ENCODE measurements around the gene SCLY.

The SCLY gene

DNA sequence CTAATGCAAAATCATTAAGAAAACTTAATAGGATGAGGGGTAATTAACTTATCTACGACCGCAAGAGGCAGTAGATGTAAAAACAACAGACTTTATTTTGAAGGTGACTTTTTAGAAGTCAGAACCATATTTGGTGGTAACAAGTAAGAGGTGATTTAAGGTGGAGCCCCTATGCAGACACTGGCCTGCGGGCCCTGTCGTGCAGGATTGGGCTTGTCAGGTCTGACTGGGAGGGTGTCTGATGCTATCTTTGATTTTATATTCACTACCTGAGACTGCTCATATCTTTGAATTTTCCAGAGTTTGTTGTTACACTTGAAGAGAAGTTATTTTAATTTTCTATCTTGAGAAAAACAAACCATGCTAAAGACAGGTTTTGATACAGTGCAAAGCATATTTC is 29.1 kb upstream of the SCLY start:
- TF ChIP-seq CEBPB (IDR thresholded peaks at IDR 0.05) (no peak), TEAD4 (IDR thresholded peaks at IDR 0.05) (no peak), EP300 (IDR thresholded peaks at IDR 0.05; ENCODE audit: borderline replicate concordance) (no peak), ZBTB7A (IDR thresholded peaks at IDR 0.05; ENCODE audit: low read depth) (no peak), FOXM1 (IDR thresholded peaks at IDR 0.05; ENCODE audit: borderline replicate concordance, low read depth) (no peak), YY1 (IDR thresholded peaks at IDR 0.05; ENCODE audit: low read depth) (no peak), TCF12 (IDR thresholded peaks at IDR 0.05; ENCODE audit: low read depth) (no peak), CREB1 (IDR thresholded peaks at IDR 0.05; ENCODE audit: low read depth) (no peak), TAF1 (IDR thresholded peaks at IDR 0.05; ENCODE audit: low read depth) (no peak), EGR1 (IDR thresholded peaks at IDR 0.05) (no peak), NFIC (IDR thresholded peaks at IDR 0.05) (no peak), RAD21 (IDR thresholded peaks at IDR 0.05; ENCODE audit: low read depth) (no peak)
- TF ChIP-seq, protein P1, sequence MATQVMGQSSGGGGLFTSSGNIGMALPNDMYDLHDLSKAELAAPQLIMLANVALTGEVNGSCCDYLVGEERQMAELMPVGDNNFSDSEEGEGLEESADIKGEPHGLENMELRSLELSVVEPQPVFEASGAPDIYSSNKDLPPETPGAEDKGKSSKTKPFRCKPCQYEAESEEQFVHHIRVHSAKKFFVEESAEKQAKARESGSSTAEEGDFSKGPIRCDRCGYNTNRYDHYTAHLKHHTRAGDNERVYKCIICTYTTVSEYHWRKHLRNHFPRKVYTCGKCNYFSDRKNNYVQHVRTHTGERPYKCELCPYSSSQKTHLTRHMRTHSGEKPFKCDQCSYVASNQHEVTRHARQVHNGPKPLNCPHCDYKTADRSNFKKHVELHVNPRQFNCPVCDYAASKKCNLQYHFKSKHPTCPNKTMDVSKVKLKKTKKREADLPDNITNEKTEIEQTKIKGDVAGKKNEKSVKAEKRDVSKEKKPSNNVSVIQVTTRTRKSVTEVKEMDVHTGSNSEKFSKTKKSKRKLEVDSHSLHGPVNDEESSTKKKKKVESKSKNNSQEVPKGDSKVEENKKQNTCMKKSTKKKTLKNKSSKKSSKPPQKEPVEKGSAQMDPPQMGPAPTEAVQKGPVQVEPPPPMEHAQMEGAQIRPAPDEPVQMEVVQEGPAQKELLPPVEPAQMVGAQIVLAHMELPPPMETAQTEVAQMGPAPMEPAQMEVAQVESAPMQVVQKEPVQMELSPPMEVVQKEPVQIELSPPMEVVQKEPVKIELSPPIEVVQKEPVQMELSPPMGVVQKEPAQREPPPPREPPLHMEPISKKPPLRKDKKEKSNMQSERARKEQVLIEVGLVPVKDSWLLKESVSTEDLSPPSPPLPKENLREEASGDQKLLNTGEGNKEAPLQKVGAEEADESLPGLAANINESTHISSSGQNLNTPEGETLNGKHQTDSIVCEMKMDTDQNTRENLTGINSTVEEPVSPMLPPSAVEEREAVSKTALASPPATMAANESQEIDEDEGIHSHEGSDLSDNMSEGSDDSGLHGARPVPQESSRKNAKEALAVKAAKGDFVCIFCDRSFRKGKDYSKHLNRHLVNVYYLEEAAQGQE (IDR thresholded peaks at IDR 0.05; ENCODE audit: low read depth) = no peak
- TF ChIP-seq, protein P2, sequence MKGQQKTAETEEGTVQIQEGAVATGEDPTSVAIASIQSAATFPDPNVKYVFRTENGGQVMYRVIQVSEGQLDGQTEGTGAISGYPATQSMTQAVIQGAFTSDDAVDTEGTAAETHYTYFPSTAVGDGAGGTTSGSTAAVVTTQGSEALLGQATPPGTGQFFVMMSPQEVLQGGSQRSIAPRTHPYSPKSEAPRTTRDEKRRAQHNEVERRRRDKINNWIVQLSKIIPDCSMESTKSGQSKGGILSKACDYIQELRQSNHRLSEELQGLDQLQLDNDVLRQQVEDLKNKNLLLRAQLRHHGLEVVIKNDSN (IDR thresholded peaks at IDR 0.05) = no peak
- TF ChIP-seq, protein P3, sequence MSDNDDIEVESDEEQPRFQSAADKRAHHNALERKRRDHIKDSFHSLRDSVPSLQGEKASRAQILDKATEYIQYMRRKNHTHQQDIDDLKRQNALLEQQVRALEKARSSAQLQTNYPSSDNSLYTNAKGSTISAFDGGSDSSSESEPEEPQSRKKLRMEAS (IDR thresholded peaks at IDR 0.05) = no peak

DNA sequence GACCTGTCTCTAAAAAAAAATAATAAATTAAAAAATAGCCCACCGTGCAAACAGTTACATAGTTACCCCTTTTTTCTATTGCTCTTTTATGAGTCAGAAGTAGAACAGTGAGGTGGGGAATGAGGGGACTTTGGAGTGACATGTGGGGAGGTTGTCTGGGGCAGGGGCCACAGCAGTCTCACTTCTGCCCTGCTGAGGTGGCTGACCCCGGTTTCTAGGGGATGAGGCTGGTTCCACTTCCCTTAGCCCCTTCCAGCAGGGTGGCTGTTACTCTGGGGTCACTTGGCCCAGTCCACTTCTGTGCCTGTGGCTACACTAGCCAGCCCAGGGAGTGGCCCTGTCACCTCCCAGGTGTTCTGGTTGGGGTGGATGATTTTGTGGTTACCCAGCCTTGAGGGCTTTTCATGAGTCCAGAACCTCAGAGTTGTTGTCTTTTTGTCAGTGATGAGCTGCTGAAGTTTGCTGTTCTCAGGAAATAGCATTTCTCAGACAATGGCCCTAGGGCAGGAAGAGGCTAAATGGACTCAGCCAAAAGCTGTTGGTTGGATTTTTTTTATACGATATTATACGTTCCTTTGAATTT is 28.0 kb upstream of the SCLY start:
- TF ChIP-seq RAD21 (IDR thresholded peaks at IDR 0.05; ENCODE audit: low read depth) = no peak
- TF ChIP-seq ZBTB7A (IDR thresholded peaks at IDR 0.05; ENCODE audit: low read depth) = no peak
- TF ChIP-seq CEBPB (IDR thresholded peaks at IDR 0.05) = no peak
- TF ChIP-seq, protein P2 (IDR thresholded peaks at IDR 0.05) = no peak
- TF ChIP-seq, protein P3 (IDR thresholded peaks at IDR 0.05) = no peak
- no peak for TF ChIP-seq EGR1 (IDR thresholded peaks at IDR 0.05)
- TF ChIP-seq, protein P1 (IDR thresholded peaks at IDR 0.05; ENCODE audit: low read depth) = no peak
- no peak for TF ChIP-seq YY1 (IDR thresholded peaks at IDR 0.05; ENCODE audit: low read depth)
- no peak for TF ChIP-seq TAF1 (IDR thresholded peaks at IDR 0.05; ENCODE audit: low read depth)
- TF ChIP-seq FOXM1 (IDR thresholded peaks at IDR 0.05; ENCODE audit: borderline replicate concordance, low read depth) = no peak
- TF ChIP-seq TEAD4 (IDR thresholded peaks at IDR 0.05) = no peak
- TF ChIP-seq CREB1 (IDR thresholded peaks at IDR 0.05; ENCODE audit: low read depth) = no peak
- no peak for TF ChIP-seq NFIC (IDR thresholded peaks at IDR 0.05)

DNA sequence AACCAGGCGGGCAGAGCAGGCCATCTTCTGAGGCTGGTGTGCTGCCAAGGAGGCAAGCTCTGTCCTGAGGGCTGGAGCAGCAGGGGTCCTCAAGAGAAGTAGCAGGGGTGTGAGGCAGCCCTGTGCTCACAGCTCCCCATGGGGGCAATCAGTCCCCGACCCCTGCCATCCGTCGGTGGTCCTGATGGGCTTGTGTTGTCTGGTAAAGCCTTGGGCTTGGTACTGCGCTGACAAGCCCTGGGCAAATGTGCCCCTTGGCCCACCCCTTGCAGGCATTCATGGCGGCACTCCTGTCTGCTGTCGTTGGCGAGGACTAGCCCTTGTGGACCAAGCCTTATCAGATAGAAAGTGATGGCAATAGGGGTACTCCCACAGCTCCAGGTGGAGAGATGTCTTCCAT is 22.6 kb upstream of the SCLY start:
- no peak for TF ChIP-seq TCF12 (IDR thresholded peaks at IDR 0.05; ENCODE audit: low read depth)
- TF ChIP-seq TAF1 (IDR thresholded peaks at IDR 0.05; ENCODE audit: low read depth) = no peak
- no peak for TF ChIP-seq ZBTB7A (IDR thresholded peaks at IDR 0.05; ENCODE audit: low read depth)
- TF ChIP-seq TEAD4 (IDR thresholded peaks at IDR 0.05) = no peak
- TF ChIP-seq RAD21 (IDR thresholded peaks at IDR 0.05; ENCODE audit: low read depth) = no peak
- TF ChIP-seq CREB1 (IDR thresholded peaks at IDR 0.05; ENCODE audit: low read depth) = no peak
- TF ChIP-seq FOXM1 (IDR thresholded peaks at IDR 0.05; ENCODE audit: borderline replicate concordance, low read depth) = no peak
- TF ChIP-seq, protein P1 (IDR thresholded peaks at IDR 0.05; ENCODE audit: low read depth) = no peak
- no peak for TF ChIP-seq EGR1 (IDR thresholded peaks at IDR 0.05)
- TF ChIP-seq CEBPB (IDR thresholded peaks at IDR 0.05) = no peak
- TF ChIP-seq EP300 (IDR thresholded peaks at IDR 0.05; ENCODE audit: borderline replicate concordance) = no peak
- TF ChIP-seq, protein P3 (IDR thresholded peaks at IDR 0.05) = no peak
- TF ChIP-seq NFIC (IDR thresholded peaks at IDR 0.05) = no peak
- TF ChIP-seq, protein P2 (IDR thresholded peaks at IDR 0.05) = no peak
